Esophagus squamous epithelium (tissue), 4 donors: Measurements from ENCODE around the gene BTG3.

Experiments
- POLR2A ChIP-seq, 4 donors: fragments of 450-650 bp; IDR thresholded peaks; one replicate each; pipeline ENCODE4 v1.6.1; 2017; ENCODE audit warnings: antibody characterized with exemption in 4 of 4, mild to moderate bottlenecking in 4 of 4, moderate library complexity in 3 of 4
- TF ChIP-seq, protein P1 (sequence below), 6 experiments: fragments of 450-650 bp in 4 of 6; fragments of 200-600 bp in 2 of 6; sonication (generic) in 2 of 6; IDR thresholded peaks; one replicate each; pipeline ENCODE4 v1.5.1; 2016 to 2019; ENCODE audit warnings: antibody characterized with exemption in 6 of 6, mild to moderate bottlenecking in 4 of 6, moderate library complexity in 4 of 6

DNA sequence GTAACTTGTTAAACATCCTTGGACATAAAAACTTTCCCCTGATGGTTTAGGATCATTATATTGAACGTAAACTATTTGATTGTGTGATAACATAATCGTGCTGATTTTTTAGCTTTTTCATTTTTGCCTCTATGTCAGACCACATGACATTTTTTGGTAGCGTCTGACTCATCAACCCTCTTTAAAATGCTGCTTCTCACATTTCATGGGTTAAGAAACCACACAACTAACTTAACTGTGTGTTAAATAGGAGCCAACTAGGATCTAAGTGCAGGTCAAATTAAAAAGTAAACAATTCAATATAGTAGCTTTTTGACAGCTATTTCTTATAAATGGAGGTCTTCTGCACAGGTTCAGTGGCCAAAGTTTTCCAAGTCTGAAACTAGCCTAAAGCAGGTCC is 9.8 kb downstream of the BTG3 start:
- no peak for TF ChIP-seq POLR2A (IDR thresholded peaks at IDR 0.05)
- TF ChIP-seq, protein P1, sequence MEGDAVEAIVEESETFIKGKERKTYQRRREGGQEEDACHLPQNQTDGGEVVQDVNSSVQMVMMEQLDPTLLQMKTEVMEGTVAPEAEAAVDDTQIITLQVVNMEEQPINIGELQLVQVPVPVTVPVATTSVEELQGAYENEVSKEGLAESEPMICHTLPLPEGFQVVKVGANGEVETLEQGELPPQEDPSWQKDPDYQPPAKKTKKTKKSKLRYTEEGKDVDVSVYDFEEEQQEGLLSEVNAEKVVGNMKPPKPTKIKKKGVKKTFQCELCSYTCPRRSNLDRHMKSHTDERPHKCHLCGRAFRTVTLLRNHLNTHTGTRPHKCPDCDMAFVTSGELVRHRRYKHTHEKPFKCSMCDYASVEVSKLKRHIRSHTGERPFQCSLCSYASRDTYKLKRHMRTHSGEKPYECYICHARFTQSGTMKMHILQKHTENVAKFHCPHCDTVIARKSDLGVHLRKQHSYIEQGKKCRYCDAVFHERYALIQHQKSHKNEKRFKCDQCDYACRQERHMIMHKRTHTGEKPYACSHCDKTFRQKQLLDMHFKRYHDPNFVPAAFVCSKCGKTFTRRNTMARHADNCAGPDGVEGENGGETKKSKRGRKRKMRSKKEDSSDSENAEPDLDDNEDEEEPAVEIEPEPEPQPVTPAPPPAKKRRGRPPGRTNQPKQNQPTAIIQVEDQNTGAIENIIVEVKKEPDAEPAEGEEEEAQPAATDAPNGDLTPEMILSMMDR (IDR thresholded peaks at IDR 0.05), result no peak
